Rectal smooth muscle tissue (tissue), 1 donor: ENCODE results near the gene UFL1.

Experiments
- H3K27ac ChIP-seq: one replicate; pipeline ENCODE4 v1.7.0; 2013; ENCODE audit warnings: low read depth, low read length, inconsistent platforms
- H3K27me3 ChIP-seq: one replicate; pipeline ENCODE4 v1.7.0; 2013; ENCODE audit warnings: low read length; ENCODE audit not compliant: control insufficient read depth, insufficient read depth
- H3K36me3 ChIP-seq: one replicate; pipeline ENCODE4 v1.7.0; 2013; ENCODE audit warnings: low read length; ENCODE audit not compliant: control insufficient read depth, insufficient read depth
- H3K4me1 ChIP-seq: one replicate; pipeline ENCODE4 v1.7.0; 2013; ENCODE audit warnings: low read length; ENCODE audit not compliant: control insufficient read depth, insufficient read depth
- H3K4me3 ChIP-seq: one replicate; pipeline ENCODE4 v1.7.0; 2013; ENCODE audit warnings: low read length
- H3K9ac ChIP-seq: one replicate; pipeline ENCODE4 v1.7.0; 2013; ENCODE audit warnings: low read length

The UFL1 gene

GRCh38 chr6:96582021-96582420 lies 60.4 kb downstream of the UFL1 start:
- no peak overlapping the region for H3K27ac ChIP-seq
- no peaks in the 10 kb centered on the region for H3K36me3 ChIP-seq
- H3K9ac ChIP-seq, result no peak overlapping the region
- H3K4me3 ChIP-seq, result no peak overlapping the region
- H3K4me1 ChIP-seq, result no peaks in the 10 kb centered on the region
- no peaks in the 10 kb centered on the region for H3K27me3 ChIP-seq

DNA sequence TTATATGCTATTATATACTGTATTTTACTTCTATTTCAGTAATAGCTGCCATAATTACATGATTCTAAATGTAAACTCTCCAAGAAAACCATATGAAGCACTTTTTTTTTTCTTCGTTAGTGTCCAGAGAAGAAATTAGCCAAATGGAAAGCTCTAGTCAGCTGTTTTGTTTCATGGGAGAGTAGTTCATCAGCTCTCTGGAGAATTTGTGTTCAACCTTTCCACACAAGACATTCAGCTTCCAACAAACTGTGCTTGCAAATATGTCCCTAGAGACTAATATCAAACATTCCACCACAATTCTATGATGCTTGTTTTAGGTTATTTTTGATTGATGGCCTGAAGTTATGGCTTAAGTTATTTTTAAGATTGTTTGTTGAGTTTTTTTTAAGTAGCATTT lies 60.8 kb downstream of the UFL1 start:
- H3K36me3 ChIP-seq, result no peaks in the 10 kb centered on the region
- H3K4me1 ChIP-seq, result no peaks in the 10 kb centered on the region
- no peak overlapping the region for H3K4me3 ChIP-seq
- no peak overlapping the region for H3K9ac ChIP-seq
- H3K27ac ChIP-seq, result no peak overlapping the region
- no peaks in the 10 kb centered on the region for H3K27me3 ChIP-seq

GRCh38 chr6:96604420-96604819 lies 82.8 kb downstream of the UFL1 start:
- H3K36me3 ChIP-seq, result no peaks in the 10 kb centered on the region
- no peaks in the 10 kb centered on the region for H3K27me3 ChIP-seq
- no peak overlapping the region for H3K27ac ChIP-seq
- H3K4me1 ChIP-seq, result no peaks in the 10 kb centered on the region
- H3K4me3 ChIP-seq, result no peak overlapping the region
- H3K9ac ChIP-seq, result no peak overlapping the region
